DOHH2 (cell line): ENCODE results near the gene PEPD.

Experiments used
- H3F3A ChIP-seq: fragments of 200-600 bp; sonication (generic), shearing (Covaris generic); 2 replicates; pipeline ENCODE4 v1.6.0; 2016; ENCODE audit warnings: antibody characterized with exemption, mild to moderate bottlenecking; ENCODE audit not compliant: control insufficient read depth, insufficient read depth
- H3K27ac ChIP-seq: fragments of 200-600 bp; sonication (generic); 2 replicates; pipeline ENCODE4 v1.5.1; 2014; ENCODE audit warnings: low read depth, mild to moderate bottlenecking, low read length, moderate library complexity
- H3K27me3 ChIP-seq: fragments of 200-600 bp; sonication (generic); 2 replicates; pipeline ENCODE4 v1.6.1; 2014; ENCODE audit warnings: mild to moderate bottlenecking, low read length, mixed read lengths; ENCODE audit not compliant: control insufficient read depth
- H3K36me3 ChIP-seq: fragments of 200-600 bp; sonication (generic); 2 replicates; pipeline ENCODE4 v1.6.1; 2014; ENCODE audit warnings: mild to moderate bottlenecking, low read length, moderate library complexity, mixed read lengths; ENCODE audit not compliant: control insufficient read depth
- H3K4me1 ChIP-seq: fragments of 200-600 bp; sonication (generic); 2 replicates; pipeline ENCODE4 v1.6.1; 2014; ENCODE audit warnings: mild to moderate bottlenecking, low read length, mixed read lengths; ENCODE audit not compliant: control insufficient read depth
- H3K4me2 ChIP-seq: fragments of 200-600 bp; sonication (generic); 2 replicates; pipeline ENCODE4 v1.6.0; 2014; ENCODE audit warnings: mild to moderate bottlenecking, low read length, moderate library complexity
- H3K4me3 ChIP-seq: fragments of 200-600 bp; sonication (generic); 2 replicates; pipeline ENCODE4 v1.5.1; 2014; ENCODE audit warnings: mild to moderate bottlenecking, low read length, mixed read lengths
- H3K79me2 ChIP-seq: fragments of 200-600 bp; sonication (generic); 2 replicates; pipeline ENCODE4 v1.6.1; 2014; ENCODE audit warnings: mild to moderate bottlenecking, low read length, mixed read lengths; ENCODE audit not compliant: control insufficient read depth
- H3K9me2 ChIP-seq: fragments of 200-600 bp; sonication (generic); replicated peaks from 2 replicates; pipeline ENCODE4 v1.6.1; 2014; ENCODE audit warnings: mild to moderate bottlenecking, low read length, mixed read lengths; ENCODE audit not compliant: control insufficient read depth
- H3K9me3 ChIP-seq: fragments of 200-600 bp; sonication (generic); 2 replicates; pipeline ENCODE4 v1.6.1; 2014; ENCODE audit warnings: antibody characterized with exemption, low read length, mixed read lengths; ENCODE audit not compliant: control insufficient read depth, insufficient read depth
- H4K20me1 ChIP-seq: fragments of 200-600 bp; sonication (generic); 2 replicates; pipeline ENCODE4 v1.6.0; 2014; ENCODE audit warnings: low read depth, mild to moderate bottlenecking, antibody characterized with exemption, low read length, moderate library complexity; ENCODE audit not compliant: control insufficient read depth, insufficient read depth
- EZH2phosphoT487 ChIP-seq: fragments of 200-600 bp; sonication (generic); IDR thresholded peaks from 2 replicates; pipeline ENCODE4 v1.6.1; 2017; ENCODE audit warnings: borderline replicate concordance, mild to moderate bottlenecking, antibody characterized with exemption, low read length, moderate library complexity, mixed read lengths
- TF ChIP-seq, protein P1 (sequence below): fragments of 200-600 bp; sonication (generic); IDR thresholded peaks from one replicate; pipeline ENCODE4 v1.5.1; 2014; ENCODE audit warnings: antibody characterized with exemption, mild to moderate bottlenecking, low read depth, low read length; ENCODE audit not compliant: poor library complexity, severe bottlenecking

PEPD gene

DNA sequence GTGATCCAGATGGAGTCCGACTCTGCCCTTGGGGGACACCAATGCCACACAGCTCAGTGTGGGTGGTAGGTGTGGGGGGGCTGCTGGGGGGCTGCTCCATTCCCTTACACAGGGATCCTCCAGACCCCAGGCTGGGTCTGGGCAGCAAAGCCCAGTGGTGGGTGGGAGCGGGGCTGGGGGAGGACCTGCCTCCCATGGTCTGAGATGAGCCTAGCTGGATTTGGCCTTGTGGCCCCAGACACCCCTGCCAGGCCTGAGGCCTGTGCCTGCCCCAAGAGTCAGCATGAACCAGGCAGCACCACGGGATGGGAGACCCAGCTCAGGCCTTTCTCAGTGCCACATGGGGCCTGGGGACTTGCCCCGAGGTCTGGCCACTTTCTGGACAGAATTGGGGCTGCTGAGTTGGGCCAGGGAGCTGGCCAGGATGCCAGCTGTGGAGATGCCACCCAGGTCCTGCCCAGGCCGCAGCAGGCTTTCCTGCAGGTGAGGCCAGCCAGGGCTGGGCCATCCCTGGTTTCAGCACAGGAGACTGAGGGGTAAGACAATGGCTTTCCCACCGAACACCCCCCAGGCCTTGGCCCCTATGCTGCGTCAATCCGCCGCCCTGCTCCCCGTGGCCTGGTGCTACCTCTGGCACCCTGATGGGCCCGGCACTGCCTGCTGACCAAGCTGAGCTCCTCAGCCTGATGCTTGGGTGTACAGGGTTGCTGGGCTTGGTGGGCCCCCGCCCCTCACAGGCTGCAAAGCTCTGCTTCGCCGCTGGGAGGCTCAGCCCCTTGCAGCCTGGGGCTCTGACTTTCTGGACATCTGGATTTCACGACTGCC lies 123.8 kb downstream of the PEPD start:
- H3K4me3 ChIP-seq = no peak overlapping the region

DNA sequence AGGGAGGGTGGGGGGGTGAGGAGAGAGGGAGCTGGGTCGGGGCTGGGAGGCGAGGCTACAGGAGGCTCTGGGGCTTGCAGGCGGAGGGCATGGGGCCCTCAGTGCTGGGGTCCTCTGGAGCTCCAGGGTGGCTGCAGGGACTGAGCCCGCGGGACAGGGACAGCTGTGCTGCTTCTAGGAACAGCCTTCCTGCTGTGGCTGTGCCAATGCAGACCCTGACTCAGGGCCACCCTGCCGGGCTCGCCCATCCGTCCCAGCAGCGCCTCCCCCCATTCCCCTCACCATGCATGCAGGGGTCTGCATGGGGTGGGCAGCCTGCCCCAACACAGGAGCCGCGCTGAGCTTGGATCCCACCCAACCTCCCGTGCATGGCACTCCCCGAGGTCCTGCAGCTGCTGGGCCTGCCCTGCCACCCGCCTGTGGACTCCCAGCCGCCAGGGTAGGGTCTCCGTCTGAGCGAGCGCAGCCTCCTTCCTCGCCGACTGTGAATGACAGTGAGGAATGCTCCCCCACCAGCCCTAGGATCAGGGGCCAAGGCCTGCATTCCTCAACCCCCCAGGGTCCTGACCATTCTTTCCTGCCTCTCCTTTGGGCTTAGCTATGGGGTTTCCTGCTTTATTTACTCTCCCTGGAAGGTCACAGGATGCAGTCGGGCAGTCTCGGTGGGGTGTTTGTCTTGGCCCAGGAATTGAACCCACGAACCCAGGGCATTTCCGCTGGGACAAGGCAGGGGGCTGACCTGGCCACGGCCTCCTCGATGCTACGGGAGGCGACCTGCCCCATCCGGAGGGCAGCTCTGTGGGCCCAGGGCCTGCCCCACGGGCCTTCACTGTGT lies 124.7 kb downstream of the PEPD start:
- no peaks in the 10 kb centered on the region for H3K9me3 ChIP-seq
- no peaks in the 10 kb centered on the region for H4K20me1 ChIP-seq
- H3K36me3 ChIP-seq = no peaks in the 10 kb centered on the region
- H3K79me2 ChIP-seq = no peaks in the 10 kb centered on the region
- TF ChIP-seq, protein P1, sequence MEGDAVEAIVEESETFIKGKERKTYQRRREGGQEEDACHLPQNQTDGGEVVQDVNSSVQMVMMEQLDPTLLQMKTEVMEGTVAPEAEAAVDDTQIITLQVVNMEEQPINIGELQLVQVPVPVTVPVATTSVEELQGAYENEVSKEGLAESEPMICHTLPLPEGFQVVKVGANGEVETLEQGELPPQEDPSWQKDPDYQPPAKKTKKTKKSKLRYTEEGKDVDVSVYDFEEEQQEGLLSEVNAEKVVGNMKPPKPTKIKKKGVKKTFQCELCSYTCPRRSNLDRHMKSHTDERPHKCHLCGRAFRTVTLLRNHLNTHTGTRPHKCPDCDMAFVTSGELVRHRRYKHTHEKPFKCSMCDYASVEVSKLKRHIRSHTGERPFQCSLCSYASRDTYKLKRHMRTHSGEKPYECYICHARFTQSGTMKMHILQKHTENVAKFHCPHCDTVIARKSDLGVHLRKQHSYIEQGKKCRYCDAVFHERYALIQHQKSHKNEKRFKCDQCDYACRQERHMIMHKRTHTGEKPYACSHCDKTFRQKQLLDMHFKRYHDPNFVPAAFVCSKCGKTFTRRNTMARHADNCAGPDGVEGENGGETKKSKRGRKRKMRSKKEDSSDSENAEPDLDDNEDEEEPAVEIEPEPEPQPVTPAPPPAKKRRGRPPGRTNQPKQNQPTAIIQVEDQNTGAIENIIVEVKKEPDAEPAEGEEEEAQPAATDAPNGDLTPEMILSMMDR = no peak
- no peak for TF ChIP-seq EZH2phosphoT487
- H3K9me2 ChIP-seq = no peaks in the 10 kb centered on the region
- H3F3A ChIP-seq = no peaks in the 10 kb centered on the region
- H3K4me2 ChIP-seq = no peak overlapping the region
- H3K27ac ChIP-seq = no peak overlapping the region
- H3K4me3 ChIP-seq = no peak overlapping the region
- no peaks in the 10 kb centered on the region for H3K4me1 ChIP-seq
- no peaks in the 10 kb centered on the region for H3K27me3 ChIP-seq

More for the DNA sequence above, 123.8 kb downstream of the PEPD start:
- H3K9me3 ChIP-seq = no peaks in the 10 kb centered on the region
- no peaks in the 10 kb centered on the region for H3F3A ChIP-seq
- no peak overlapping the region for H3K27ac ChIP-seq
- no peak overlapping the region for H3K4me2 ChIP-seq
- H3K9me2 ChIP-seq = no peaks in the 10 kb centered on the region
- H3K79me2 ChIP-seq = no peaks in the 10 kb centered on the region
- no peaks in the 10 kb centered on the region for H4K20me1 ChIP-seq
- H3K4me1 ChIP-seq = no peaks in the 10 kb centered on the region
- H3K36me3 ChIP-seq = no peaks in the 10 kb centered on the region
- no peaks in the 10 kb centered on the region for H3K27me3 ChIP-seq
- TF ChIP-seq EZH2phosphoT487 = no peak
- TF ChIP-seq, protein P1 = no peak

DNA sequence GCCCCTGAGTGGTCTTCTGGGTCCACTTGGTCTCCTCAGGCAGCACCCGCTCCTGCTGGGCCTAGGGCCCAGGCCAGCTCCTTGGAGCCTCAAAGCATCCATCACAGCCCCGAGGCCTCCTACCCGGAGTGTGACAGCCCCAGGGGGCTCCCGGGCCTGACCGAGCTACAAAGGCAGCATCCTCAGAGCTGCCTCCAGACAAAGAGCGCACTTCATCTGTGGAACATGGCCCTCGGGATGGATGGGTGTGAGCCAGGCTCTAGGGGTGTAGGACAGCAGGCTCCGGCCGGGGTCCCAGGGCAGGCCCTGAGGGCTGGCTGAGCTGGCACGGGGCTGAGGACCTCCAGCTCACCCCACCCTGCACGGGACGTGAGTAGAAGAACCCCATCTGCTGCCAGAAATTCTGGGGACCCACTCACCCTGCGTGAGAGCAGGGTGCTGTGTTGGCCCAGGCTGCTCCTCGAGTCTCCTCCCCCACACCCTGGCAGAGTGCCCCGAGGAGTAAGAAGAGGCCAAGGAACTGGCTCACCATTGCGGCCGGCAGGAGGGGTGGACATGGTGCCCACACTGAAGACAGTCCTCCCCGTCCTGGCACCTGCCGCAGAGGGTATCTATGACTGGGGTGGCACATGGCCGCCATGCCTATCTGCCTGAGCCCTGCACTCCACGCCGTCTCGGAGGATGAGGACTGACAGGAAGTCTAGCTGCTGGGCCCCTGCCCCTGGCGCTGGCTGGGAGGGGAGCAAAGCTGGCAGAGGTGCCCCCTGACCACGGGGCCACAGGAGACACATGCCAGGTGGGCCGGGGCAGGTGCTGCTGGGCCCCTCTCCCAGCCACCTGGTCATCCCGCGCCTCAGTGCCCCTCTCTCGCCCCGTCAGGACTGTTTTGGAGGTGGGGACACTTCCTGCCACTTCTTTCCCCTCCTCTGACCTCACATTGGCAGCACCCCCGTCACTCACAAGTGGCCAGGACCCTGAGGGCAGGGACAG lies 125.7 kb downstream of the PEPD start:
- H3K4me2 ChIP-seq = no peak overlapping the region

More for the DNA sequence above, 125.7 kb downstream of the PEPD start:
- no peaks in the 10 kb centered on the region for H3K36me3 ChIP-seq
- H3K9me3 ChIP-seq = no peaks in the 10 kb centered on the region
- H3K27me3 ChIP-seq = no peaks in the 10 kb centered on the region
- H3K27ac ChIP-seq = no peak overlapping the region
- H4K20me1 ChIP-seq = no peaks in the 10 kb centered on the region
- no peaks in the 10 kb centered on the region for H3K9me2 ChIP-seq
- H3F3A ChIP-seq = no peaks in the 10 kb centered on the region
- no peaks in the 10 kb centered on the region for H3K4me1 ChIP-seq
- no peaks in the 10 kb centered on the region for H3K79me2 ChIP-seq
- TF ChIP-seq EZH2phosphoT487 = no peak
- TF ChIP-seq, protein P1 = no peak
- no peak overlapping the region for H3K4me3 ChIP-seq
